NCI-H510A treated with DMSO at 0.1 percent for 48 hours (cell line): ENCODE data around the gene CARM1.
"Not testable (repeated sequence)": the region's sequence is repeated elsewhere in the genome, so short reads cannot be mapped to it uniquely, and the experiment has no call there.

Source experiments
- DNase-seq: peaks from one replicate; lab custom pipeline; 2025; lab: John Stamatoyannopoulos, UW

CARM1 gene

DNA sequence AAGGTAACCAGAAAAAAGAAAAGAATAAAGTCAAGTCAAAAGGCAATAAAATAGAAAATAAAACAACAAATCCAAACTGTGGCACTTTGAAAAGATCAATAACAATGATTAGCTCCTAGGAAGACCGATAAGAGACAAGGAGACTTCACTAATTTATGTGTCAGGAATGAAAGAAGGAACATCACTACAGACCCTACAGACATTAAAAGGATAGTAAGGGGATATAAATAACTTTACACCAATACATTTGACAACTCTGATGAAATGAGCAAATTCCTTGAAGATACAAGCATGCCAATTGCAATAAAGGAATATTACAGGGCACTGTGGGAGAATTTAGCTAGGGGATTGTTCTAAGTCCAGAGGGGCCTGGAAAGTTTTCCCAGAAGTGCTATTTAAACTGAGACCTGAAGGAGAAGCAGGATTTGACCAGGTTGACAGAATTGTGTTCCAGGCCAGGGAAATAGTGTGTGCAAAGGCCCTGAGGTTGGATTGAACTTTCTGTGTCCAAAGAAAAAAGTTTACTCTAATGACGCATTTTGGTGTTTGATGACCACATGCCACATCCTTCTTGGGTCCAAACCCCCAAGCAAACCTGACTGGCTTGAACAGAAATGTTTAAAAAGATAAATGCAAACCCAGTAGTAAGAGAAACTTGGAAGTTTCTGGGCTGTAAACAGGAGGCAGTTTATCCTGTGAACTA, 24.7 kb upstream of the CARM1 start:
- no peak for DNase-seq

DNA sequence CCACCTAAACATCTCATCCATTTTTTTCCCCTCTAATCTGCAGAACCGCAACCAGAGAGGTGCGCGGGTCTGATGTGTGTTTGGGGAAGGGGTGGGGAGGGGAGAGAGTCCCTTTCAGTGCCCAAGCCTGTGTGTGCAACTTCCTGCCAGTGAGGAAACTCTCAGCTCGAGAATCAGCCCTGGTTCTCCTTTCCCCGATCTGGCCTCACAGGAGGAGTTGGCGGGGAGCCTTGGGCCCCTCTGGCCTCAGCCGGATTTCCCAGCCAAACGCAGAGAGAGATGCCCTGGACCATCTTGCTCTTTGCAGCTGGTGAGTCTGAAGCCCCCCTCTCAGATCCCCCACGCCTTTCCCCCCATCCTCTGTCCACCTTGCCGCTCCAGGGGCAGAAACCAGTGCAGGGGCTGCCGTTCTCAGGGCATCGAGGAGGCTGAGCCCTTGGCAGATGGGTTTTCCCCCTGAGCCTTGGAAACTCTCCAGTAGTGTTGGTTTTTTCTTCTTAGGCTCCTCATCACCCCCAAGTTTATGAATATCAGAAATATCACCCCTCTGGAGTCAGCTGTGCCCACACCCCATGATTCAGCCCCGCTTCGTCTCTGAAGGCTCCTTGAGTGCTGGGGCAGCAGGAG, 23.0 kb upstream of the CARM1 start, which contains the start of gene C19orf38:
TSS of gene C19orf38 (plus strand) at position 186 of the 627 bp plus-strand sequence. CDS start at position 280, 94 bp downstream.
- DNase-seq = no peak

DNA sequence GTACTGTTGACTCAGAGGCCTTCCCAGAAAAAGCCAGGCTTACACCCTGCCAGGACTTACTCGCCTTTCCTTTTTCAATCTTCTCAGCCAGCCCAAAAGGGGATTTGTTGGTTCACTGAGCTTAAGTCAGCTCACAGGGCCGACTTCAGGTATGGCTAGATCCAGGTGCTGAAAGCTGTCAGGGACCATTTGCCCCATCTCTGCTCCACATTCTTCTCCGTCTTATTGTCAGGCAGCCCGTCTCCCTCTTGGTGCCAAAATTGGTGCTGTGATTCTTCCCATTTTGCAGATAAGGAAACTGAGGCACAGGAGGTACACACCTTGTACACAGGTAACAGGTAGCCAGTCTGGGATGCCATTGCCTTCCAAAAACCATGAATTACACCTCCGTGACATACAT, 20.7 kb upstream of the CARM1 start:
- no peak for DNase-seq

DNA sequence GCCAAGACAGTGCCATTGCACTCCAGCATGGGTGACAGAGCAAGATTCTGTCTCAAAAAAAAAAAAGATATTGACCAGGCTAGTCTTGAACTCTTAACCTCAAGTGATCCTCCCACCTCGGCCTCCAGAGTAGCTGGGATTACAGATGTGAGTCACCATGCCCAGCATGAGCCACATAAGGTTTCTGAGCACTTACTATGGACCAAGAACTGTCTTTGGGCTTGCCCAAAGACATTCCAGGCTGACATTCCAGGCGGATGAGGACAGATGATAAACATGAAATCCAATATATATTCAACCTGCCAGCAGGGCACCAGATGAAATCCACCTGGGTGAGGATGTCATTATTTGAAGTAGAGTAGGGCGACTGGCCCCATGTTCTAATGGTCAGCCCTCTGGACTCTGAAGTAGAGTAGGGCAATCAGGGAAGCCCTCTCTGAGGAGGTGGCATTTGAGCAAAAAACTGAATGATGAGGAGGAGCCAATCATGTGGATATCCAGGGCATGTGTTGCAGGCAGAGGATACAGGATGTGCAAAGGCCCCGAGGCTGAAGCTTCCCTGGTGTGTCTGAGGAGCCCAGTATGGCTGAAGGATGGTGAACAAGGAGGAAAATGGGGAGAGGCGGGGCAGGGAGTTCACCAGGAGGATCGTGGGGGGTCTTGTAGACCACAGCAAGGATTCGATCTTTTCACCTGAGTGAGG, 19.1 kb upstream of the CARM1 start:
- DNase-seq = no peak

DNA sequence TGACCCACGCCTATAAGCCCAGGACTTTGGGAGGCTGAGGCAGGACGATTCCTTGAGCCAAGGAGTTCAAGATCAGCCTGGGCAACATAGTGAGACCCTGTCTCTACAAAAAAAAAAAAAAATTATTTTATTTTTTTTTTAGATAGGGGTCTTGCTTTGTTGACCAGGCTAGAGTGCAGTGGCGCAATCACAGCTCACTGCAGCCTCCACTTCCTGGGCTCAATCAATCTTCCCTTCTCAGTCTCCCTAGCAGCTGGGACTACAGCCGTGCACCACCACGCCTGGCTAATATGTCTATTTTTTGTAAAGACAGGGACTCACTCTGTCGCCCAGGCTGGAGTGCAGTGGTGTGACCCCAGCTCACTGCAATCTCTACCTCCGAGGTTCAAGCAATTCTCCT, 18.4 kb upstream of the CARM1 start:
- no peak for DNase-seq

DNA sequence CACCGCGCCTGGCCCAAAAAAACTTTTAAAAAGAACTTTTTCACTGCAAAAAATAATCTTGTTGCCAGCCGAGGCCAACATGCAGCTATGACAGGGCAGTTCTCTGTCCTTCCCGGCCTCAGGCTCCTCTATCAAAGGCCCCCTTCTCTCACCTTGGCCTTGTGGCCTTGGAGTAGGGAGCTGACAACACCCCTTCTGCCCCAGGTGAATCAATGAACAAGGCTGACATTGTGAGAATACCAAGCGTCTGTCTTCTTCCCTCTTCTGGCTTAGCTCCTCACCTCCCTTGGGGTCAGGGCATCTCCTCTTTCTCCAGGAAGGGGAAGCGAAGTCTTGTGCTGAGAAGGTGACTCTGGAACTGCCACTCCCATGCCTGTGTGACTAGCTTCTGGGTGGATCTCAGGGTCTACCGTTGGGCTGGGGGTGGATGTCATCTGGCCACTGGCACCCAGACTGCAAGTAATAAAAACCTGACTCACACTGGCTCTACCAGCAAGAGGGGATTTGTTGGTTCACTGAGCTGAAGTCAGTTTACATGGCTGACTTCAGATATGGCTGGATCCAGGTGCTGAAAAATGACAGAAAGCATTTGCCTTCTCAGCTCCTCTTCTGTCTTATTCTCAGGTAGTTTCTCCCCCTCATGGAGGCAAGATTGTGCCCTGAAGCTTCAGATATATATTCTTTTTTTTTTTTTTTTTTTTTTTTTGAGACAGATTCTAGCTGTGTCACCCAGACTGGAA, 16.8 kb upstream of the CARM1 start:
- DNase-seq = no peak

DNA sequence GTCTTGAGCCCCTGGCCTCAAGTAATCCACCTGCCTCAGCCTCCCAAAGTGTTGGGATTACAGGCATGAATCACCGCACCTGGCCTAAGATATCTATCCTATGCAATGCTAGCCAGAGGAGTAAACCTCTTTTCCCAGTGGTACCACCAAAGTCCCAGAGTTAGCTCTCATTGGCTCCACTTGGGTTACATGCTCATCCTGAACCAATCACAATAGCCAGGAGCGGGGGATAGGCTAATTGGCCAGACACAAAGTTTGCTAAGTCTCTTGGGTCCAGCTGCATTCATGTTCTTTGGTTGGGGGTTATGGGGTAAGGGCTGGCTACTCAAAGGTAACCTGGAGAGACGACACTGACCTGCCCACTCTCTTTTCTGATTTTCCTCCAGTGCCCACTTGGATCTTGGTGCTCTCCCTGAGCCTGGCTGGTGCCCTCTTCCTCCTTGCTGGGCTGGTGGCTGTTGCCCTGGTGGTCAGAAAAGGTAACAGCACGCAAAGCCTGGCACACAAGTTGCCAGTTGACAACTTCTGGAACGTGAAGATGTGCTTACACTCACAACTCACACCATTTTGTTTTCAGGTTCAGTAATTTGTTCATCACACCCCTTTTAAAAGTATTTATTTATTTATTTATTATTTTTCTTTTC, 15.4 kb upstream of the CARM1 start:
- peak; percentile 33 for DNase-seq

DNA sequence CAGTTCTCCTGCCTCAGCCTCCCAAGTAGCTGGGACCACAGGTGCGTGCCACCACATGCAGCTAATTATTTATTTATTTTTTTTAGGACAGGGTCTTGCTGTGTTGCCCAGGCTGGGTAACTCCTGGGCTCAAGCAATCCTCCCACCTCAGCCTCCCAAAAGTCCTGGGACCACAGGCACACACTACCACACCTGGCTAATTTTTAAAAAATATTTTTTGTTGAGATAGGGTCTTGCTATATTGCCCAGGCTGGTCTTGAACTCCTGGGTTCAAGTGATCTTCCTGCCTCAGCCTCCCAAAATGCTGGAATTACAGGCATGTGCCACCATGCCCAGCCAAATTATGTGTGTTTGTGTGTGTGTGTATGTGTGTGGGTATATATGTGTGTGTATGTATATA, 14.5 kb upstream of the CARM1 start:
- DNase-seq = not testable (repeated sequence)

DNA sequence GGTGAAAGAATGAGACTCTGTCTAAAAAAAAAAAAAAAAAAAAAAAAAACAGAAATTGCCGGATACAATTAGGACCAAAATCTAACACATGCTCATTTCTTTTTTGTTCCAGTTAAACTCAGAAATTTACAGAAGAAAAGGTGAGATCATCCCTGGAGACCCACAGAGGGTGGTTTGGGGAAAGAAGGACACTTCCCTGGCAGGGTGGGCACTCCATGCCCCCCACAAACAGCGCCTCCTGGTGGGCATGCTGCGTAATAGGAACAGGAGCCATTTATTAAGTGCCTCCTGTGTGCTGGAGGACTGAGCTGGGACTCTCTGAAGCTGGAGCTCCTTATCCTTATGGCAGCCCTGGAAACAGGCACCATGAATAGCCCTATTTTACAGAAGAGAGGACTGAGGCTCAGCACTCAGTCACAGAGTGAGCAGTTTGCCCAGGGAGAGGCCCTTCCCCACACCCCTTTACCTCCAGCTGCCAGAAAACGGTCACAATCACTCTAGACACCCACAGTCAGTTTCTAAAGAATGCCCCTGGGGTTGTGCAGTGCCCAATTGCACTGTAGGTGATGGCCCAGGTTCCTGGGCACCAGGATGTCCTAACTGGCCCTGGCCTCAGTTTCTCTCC, 13.0 kb upstream of the CARM1 start:
- no peak for DNase-seq

DNA sequence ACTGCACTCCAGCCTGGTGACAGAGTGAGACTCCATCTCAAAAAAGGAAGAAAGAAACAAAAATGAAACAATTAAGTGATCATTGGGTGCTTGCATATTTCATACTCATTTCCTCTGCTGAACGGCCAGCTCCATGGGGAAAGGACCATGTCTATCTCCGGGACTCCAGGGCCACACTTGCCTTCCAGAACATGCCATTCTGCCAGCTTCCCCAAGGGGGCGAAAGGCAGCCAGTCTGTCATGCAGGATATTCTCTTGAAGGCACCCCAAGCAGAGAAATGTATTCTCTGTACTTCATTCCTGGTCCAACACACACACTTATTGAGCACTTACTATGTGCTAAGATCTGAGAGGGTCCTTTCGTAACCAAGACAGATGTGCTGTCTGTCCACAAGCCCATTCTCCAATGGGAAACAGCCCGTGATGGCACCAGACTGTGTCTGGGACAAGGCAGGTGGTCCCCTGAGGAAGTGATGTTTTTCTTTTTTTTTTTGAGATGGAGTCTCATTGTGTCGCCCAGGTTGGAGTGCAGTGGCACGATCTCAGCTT, 10.2 kb upstream of the CARM1 start:
- DNase-seq = no peak

DNA sequence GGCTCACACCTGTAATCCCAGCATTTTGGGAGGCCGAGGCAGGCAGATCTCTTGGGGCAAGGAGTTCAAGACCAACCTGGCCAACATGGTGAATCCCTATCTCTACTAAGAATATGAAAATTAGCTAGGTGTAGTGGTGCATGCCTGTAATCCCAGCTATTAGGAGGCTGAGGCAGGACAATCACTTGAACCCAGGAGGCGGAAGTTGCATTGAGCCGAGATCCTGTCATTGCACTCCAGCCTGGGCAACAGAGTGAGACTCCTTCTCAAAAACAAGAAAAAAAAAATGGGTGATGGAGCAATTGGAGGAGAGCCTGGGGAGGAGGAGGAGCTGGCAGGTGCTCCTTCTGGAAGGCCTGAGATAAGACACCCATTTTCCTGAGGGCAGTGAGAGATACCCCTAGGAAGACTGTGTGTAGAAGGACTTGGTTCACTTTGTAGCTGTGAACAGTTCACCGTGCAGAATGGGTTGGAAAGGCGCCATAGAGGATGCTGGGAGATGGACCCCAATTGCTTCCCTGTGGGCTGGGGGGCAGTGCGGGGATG, 8.7 kb upstream of the CARM1 start:
- DNase-seq = no peak

DNA sequence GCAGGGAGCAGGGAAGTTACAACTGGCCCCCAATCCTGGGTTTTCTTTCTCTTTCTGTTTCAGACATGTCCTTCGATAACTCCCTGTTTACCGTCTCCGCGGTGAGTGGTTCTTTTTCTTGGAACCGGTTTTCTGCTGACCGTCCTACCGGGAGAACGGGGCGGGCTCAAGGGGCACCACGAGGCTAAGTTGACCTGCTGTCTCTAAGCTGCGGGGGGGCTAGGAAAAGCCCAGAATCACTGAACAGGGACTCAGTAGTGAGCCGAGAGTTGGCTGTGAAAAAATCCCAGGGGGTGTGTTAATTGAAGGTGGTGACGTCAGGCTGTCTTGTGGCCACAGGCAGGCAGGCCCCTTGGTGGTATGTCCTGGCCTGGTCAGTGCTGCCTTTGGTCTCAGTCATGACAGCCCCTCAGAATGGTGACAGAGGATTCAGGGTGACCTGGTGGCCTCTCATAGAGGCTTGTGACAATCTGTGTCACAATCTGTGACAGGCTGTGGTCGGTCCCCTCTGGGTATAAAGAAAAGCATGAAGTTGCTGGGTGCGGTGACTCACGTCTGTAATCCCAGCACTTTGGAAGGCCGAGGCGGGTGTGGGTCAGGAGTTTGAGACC, 8.1 kb upstream of the CARM1 start:
- DNase-seq = no peak

DNA sequence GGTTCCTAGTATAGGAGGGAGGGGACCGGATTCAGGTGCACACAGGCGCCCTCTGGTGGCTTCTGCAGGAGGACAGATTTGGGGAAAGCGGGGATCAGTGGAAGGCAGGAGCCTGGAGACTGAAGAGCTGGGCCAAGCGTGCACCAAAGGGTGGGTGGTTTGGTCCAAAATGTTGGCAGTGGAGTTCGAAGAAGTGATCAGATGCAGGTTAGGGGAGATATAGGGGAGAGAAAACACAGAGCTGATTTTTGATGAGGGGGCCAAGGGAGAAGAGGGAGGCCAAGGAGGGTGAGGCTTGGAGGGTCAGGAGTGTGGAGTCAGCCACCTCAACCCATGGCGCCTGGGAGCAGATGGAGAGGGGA, 6.8 kb upstream of the CARM1 start:
- peak; percentile 90 for DNase-seq

DNA sequence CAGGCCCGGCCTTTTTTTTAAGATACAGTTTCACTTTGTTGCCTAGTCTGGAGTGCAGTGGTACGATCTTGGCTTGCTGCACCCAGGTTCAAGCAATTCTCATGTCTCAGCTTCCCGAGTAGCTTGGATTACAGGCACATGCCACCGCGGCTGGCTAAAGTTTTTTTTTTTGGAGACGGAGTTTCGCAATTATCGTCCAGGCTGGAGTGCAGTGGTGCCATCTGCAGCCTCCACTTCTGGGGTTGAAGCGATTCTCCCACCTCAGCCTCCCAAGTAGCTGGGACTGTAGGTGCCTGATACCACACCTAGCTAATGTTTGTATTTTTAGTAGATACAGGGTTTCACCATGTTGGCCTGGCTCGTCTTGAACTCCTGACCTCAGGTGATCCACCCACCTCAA, 4.9 kb upstream of the CARM1 start:
- DNase-seq = no peak

DNA sequence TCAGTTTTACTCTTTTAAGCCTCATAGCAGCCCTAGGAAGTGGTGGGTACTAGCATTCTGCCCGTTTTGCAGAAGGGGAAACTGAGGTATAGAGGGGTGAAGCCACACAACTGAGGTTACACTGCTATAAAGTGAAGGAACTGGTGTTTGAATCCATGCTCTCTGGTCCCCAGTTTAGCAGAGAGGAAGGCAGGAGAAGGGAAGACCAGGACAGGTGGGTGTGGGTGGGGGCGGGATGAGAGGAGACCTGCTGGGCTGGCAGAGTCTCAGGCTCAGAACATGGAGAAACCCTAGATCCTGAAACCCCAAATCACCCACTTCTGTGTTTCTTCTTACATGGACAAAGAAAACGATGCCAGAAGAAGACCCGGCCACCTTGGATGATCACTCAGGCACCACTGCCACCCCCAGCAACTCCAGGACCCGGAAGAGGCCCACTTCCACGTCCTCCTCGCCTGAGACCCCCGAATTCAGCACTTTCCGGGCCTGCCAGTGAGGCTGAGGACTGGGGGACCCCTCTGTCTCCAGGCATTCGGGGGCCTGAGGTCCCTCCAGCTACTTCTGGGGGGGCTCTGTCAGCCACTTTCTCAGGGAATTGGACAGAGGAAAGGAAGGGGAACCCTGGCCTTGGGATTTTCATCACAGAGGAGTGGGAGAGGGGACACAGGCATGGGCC, 2.3 kb upstream of the CARM1 start:
- no peak for DNase-seq

DNA sequence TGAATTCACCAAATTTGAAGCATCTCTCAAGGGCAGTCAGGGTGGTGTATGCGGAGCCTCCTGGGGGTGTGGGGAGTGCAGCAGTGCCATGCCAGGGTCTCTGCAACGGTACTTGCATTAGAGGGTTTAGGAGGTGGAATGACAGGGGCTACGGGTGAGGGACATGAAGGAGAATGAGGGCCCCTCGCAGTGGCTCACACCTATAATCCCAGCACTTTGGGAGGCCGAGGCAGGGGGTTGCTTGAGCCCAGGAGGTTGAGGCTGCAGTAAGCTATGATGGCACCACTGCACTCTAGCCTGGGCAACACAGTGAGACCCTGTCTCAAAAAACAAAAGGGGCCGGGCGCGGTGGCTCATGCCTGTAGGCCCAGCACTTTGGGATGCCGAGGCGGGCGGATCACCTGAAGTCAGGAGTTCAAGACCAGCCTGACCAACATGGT, 1.5 kb upstream of the CARM1 start:
- not testable (repeated sequence) for DNase-seq

DNA sequence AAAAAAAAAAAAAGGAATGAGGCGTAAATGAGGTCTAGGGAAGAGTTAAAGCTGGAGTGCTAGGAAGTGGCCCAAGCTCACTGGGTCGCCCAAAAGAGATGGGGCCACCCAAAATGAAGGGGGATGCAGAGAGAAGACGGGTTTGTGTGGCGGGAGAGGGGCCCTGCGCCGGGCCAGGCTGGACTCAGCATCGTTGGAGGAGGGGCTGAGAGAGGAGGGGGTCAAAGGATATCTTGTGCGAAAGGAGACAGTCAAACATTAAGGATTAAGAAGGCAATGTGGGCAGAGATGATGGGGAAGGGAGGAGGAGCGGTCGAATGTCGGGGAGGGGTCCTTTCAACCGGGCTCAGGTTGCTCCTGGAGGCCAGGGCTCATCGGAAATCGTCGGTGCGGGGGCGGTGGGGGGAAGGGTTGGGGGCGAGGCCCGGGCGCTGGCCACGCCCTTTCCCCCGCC, 825 bp upstream of the CARM1 start:
- DNase-seq = no peak

DNA sequence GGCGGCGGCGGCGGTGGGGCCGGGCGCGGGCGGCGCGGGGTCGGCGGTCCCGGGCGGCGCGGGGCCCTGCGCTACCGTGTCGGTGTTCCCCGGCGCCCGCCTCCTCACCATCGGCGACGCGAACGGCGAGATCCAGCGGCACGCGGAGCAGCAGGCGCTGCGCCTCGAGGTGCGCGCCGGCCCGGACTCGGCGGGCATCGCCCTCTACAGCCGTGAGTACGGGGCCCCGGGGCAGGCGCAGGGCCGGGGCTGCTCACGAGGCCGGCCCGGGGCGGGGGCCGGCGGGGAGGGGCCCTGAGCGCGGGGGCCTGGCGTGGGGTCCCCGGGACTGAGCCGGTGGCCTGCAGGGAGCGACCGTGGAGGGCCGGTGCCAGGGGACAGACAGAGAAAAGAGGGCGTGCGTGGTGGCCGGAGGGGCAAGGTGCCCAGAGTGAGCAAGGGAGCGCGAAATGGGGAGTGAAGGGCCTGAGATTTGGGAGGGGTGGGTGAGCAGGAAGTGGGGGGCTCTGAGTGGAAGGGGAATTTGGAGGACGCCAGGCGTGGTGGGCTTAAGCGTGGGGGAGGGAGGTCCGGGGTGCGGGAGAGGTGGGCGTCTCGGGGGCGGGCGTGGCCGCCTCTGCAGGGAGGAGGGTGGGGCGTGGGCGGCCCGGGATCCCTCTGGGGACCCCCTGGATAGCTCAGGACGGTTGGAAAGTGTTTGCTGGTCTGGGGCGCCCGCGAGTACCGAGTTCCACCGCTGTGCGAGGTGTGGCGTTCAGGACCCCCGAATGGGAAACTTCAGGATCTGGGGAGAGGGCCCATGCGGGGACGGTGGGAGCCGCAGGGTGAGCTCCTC, 575 bp downstream of the CARM1 start:
- DNase-seq = no peak

DNA sequence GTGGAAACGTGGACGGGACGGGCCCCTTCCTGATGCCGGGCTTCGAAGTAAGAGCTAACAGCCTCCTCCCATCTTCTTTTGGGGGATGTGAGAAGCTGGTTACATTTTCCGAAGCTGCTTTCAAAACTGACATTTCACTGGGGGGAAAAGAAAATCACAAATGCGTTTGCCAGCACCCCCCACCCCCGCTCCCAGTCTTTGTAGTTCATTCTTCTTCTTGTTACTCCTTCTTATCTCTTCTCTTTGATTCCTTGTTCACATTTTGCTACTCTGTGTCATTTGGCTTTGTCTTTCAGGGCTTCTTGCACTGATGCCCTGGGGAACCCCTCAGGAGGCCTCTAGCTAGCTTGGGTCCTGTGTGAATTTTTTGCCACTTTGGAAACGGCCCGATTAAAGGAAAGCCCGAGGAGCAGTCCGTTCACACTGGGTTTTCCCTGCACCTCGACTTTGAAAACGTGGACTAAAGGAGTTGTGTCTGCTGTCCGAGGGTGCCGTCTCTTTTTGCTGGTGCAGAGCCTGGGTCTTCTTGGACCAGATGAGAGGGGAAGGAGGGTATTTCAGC, 1.3 kb downstream of the CARM1 start:
- DNase-seq = no peak
